ENCODE measurements around the gene MEIS1. TPM values are rescaled to one million over a fixed set of nuclear protein-coding genes. Genes with fewer than 3 reads are reported as not detected.
"Not testable (repeated sequence)": the region's sequence is repeated elsewhere in the genome, so short reads cannot be mapped to it uniquely, and the experiment has no call there.

The MEIS1 gene
- total and polyA plus RNA-seq, 11 donors, result 12.9 to 55.7 (median 41.8) TPM

DNA sequence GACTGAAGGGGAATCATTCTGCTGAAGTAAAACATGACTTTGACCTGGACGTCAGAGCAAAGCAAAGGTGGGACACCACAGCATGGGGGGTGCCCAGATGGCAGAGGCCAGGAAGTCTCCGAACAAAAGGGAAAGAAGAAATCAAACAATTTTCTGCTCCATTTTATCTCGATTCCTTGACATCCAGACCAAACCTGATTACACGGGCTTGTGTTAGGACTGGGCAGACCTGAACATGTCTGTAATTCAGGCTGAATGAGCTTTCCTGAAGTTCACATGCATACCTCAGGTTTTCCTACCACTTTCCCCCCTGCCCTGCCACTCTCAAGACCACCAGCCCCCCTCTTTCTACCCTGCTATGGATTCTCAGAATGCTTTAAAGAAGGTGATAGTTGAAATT lies 44.8 kb upstream of the MEIS1 start:
- no peaks in the 10 kb centered on the region for H3K9me3 ChIP-seq
- no peak overlapping the region for H3K4me3 ChIP-seq
- intact Hi-C loops (cut with DNase I), result no loop called here
- H3K27me3 ChIP-seq, result peaks cover 0 to 10% (median 0%) of the 10 kb centered on the region in 9 donors
- H3K27ac ChIP-seq, result no peak overlapping the region
- no peak for TF ChIP-seq POLR2A (IDR thresholded peaks at IDR 0.05)
- TF ChIP-seq, protein P1, sequence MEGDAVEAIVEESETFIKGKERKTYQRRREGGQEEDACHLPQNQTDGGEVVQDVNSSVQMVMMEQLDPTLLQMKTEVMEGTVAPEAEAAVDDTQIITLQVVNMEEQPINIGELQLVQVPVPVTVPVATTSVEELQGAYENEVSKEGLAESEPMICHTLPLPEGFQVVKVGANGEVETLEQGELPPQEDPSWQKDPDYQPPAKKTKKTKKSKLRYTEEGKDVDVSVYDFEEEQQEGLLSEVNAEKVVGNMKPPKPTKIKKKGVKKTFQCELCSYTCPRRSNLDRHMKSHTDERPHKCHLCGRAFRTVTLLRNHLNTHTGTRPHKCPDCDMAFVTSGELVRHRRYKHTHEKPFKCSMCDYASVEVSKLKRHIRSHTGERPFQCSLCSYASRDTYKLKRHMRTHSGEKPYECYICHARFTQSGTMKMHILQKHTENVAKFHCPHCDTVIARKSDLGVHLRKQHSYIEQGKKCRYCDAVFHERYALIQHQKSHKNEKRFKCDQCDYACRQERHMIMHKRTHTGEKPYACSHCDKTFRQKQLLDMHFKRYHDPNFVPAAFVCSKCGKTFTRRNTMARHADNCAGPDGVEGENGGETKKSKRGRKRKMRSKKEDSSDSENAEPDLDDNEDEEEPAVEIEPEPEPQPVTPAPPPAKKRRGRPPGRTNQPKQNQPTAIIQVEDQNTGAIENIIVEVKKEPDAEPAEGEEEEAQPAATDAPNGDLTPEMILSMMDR (IDR thresholded peaks at IDR 0.05), result no peak
- 81 to 89% (median 87%) methylated on average over 4 of the region's 4 CpGs for WGBS, 4 donors
- H3K36me3 ChIP-seq, result no peaks in the 10 kb centered on the region
- DNase-seq (no peak), ATAC-seq (no peak)
- H3K4me1 ChIP-seq, result no peaks in the 10 kb centered on the region

GRCh38 chr2:66390811-66391210 lies 44.1 kb upstream of the MEIS1 start:
- intact Hi-C loops (cut with DNase I), result no loop called here
- ATAC-seq, result no peak
- Histone ChIP-seq H3K4me3 (no peak overlapping the region), H3K9me3 (no peaks in the 10 kb centered on the region), H3K36me3 (no peaks in the 10 kb centered on the region), H3K27ac (no peak overlapping the region), H3K4me1 (no peaks in the 10 kb centered on the region), H3K27me3 (peaks cover 0 to 10% (median 0%) of the 10 kb centered on the region in 9 donors)
- no peak for DNase-seq
- 89 to 95% (median 92%) methylated on average over 9 of the region's 9 CpGs for WGBS, 4 donors
- TF ChIP-seq, protein P1 (IDR thresholded peaks at IDR 0.05), result no peak
- no peak for TF ChIP-seq POLR2A (IDR thresholded peaks at IDR 0.05)

GRCh38 chr2:66391240-66391639 lies 43.7 kb upstream of the MEIS1 start:
- H3K4me1 ChIP-seq; H3K4me3 ChIP-seq; H3K27me3 ChIP-seq; H3K9me3 ChIP-seq; intact Hi-C loops (cut with DNase I); H3K27ac ChIP-seq; DNase-seq; ATAC-seq; H3K36me3 ChIP-seq: not testable (repeated sequence)
- WGBS, 4 donors, result 83 to 85% (median 84%) methylated on average over 18 to 22 of the region's 22 CpGs

GRCh38 chr2:66405473-66405872 lies 29.5 kb upstream of the MEIS1 start:
- Histone ChIP-seq H3K9me3 (peaks cover 0 to 11% (median under 1%) of the 10 kb centered on the region in 12 donors), H3K27ac (no peak overlapping the region), H3K27me3 (no peaks in the 10 kb centered on the region), H3K4me3 (no peak overlapping the region), H3K4me1 (no peaks in the 10 kb centered on the region), H3K36me3 (no peaks in the 10 kb centered on the region)
- intact Hi-C loops (cut with DNase I), result no loop called here
- TF ChIP-seq, protein P1 (IDR thresholded peaks at IDR 0.05), result no peak
- WGBS, 4 donors, result 17 to 27% (median 24%) methylated on average over 4 of the region's 4 CpGs
- no peak for DNase-seq
- no peak for ATAC-seq

DNA sequence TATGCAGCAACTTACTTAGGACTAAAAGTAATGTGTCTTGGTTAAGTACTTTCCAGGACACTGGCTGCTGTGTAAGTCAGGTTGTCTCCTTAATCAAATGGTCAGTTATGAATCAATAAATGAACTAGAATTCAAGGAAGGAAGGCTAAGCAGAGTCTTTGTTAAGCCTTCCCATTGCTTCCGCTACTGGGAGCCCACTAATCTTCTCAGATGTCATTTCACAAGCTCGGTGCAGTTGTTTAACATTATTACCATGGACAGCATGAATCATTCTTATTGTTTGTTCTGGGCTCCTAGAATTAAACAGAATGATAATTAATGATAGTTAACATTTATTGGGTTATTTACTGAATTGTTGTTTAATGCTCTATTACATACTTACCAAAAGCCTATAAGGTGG lies 26.0 kb upstream of the MEIS1 start:
- Histone ChIP-seq H3K27ac (no peak overlapping the region), H3K4me3 (no peak overlapping the region), H3K36me3 (no peaks in the 10 kb centered on the region), H3K9me3 (peaks cover 0 to 4% (median 0%) of the 10 kb centered on the region in 12 donors), H3K27me3 (no peaks in the 10 kb centered on the region), H3K4me1 (no peaks in the 10 kb centered on the region)
- intact Hi-C loops (cut with DNase I), result no loop called here
- WGBS, 4 donors, result 77 to 87% (median 83%) methylated on average over 2 of the region's 2 CpGs
- DNase-seq, result no peak
- no peak for ATAC-seq
- TF ChIP-seq POLR2A (IDR thresholded peaks at IDR 0.05), result no peak
- TF ChIP-seq, protein P1 (IDR thresholded peaks at IDR 0.05), result no peak
